NCI-H1436 (cell line): ENCODE data around the gene MCF2L.
"Not testable (repeated sequence)": the region's sequence is repeated elsewhere in the genome, so short reads cannot be mapped to it uniquely, and the experiment has no call there.

Source experiments
- DNase-seq: peaks from one replicate; lab custom pipeline; 2025; lab: John Stamatoyannopoulos, UW

The MCF2L gene

DNA sequence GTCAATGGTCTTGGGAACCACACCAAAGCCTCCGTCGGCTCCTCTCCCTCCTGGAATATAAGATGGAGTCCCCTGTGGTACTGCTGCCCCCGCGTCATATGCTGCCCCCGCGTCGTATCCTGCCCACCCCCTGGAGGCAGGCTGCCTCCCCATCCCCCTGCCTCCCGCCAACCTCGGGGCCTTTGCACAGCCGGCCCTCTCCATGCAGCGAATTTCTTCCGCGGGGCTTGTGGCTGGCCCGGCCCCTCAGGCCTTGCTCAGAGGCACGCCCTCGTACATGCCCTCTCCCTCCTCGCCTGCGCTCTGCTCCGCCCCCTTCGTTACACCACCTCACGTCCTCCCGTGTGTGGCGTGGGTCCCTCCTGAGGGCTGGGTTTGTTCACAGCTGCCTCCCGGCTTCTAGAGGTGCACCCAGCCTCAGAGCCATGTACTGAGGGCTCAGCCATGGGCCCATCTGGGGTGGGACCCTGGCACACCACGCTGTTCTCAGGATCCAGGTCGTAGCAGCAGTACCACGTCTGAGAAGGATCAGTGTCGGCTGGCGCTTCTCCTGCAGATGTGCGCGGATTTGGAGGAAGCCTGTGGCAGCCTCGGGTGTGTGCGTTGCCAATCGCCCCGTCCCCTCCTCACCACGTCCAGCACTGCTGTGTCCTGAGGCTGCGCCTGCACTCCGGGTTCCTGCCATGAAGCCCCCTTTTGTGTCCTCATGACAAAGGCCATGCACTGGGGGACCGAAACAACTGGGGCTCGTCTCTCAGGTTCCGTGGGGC lies 47.7 kb downstream of the MCF2L start:
- DNase-seq, result no peak

- DNase-seq, result no peak
Measured at GRCh38 chr13:113017506-113018215, 48.6 kb downstream of the MCF2L start.

GRCh38 chr13:113018676-113019465 lies 49.9 kb downstream of the MCF2L start:
- DNase-seq, result no peak

GRCh38 chr13:113020323-113021080 lies 51.5 kb downstream of the MCF2L start:
- DNase-seq, result no peak

GRCh38 chr13:113021391-113021790 lies 52.4 kb downstream of the MCF2L start:
- DNase-seq, result no peak

- DNase-seq, result no peak
Measured at GRCh38 chr13:113021811-113022210, 52.8 kb downstream of the MCF2L start.

- DNase-seq, result no peak
Measured at GRCh38 chr13:113022391-113022744, 53.4 kb downstream of the MCF2L start.

DNA sequence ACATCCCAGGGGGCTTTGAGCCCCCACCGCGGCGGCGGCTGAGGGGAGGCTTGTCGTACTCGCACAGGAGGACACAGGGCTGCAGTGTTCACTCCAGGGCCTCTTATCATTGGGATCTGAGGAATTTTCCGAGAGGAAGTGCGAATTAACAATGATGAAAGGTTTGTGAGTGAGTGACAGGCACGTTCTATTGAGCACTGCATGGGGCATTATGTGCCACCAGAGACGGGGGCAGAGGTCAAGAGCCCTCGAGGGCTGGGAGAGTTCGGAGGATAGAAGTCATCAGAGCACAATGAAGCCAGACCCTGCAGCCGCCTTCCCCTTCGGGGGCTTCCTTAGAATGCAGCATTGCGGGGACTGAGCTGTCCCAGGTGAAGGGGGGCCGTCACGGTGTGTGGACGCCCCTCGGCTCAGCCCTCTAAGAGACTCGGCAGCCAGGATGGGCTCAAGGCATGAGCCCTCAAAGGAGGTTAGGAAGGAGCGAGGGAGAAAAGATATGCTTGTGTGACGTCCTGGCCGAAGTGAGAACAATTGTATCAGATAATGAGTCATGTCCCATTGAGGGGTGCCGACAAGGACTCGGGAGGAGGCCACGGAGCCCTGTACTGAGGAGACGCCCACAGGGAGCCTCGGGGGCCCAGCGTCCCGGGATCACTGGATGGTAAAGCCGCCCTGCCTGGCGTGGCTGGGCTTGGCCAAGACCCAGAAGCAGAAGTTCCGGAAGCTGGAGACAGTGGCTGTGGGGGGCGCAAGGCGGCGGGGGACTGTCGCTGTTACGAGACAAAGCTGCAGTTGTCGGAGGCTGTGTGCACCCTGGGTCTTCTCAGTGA lies 53.9 kb downstream of the MCF2L start:
- DNase-seq, result no peak

DNA sequence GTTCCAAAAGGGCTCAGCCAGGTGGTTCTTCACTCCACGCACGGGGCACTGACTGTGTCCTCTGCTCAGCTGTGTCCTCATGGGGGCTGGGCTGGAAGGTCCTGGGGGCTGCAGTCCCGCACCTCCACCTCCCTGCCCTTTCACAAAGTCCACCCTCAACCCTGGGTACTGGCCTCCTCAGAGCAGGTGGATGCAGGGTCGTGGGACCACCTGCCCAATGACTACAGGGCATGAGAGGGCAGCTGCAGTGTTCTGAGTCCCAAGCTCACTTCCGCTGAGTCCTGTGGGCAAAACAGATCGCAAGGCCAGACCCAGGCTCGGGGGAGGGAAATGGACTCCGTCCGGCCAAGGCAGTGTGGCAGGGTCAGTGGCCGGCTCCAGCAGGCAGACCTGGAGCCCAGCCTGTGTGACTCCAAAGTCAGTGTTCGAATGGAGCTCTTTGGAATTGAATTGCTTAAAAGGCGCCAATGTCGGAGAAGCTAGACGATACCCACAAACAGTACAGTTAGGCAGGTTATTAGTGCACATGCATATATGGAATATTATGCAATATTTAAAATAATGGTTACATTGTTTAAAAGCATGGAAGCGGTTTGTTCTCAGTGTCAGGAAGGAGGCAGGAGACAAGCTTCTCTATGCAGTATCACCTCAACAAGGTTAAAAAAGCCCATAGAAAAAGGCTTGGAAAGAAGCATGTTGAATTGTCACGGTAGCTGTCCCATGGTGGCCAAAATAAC lies 54.8 kb downstream of the MCF2L start:
- no peak for DNase-seq

- no peak for DNase-seq
Measured at GRCh38 chr13:113024466-113024865, 55.5 kb downstream of the MCF2L start.

- no peak for DNase-seq
Measured at GRCh38 chr13:113026391-113026910, 57.4 kb downstream of the MCF2L start.

- DNase-seq, result no peak
Measured at GRCh38 chr13:113027095-113027494, 58.1 kb downstream of the MCF2L start.

DNA sequence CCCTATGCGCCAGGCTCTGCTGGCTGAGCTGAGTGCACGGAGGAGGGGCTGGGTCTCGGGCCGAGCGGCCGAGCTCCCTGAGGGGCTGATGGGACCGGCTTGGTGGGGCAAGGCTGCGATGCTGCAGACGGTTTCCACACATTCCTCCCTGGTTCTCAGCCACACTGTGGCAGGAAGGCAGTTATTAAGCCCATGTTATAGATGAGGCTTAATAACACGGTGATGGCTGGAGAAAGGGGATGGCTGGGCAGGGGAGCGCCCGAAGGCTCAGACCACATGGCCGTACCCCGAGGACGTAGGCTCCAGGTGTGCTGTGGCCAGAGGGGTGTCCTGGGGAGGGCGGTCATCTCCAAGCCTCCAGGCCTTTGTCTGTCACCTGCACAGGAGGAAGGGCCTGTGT lies 58.6 kb downstream of the MCF2L start:
- no peak for DNase-seq

DNA sequence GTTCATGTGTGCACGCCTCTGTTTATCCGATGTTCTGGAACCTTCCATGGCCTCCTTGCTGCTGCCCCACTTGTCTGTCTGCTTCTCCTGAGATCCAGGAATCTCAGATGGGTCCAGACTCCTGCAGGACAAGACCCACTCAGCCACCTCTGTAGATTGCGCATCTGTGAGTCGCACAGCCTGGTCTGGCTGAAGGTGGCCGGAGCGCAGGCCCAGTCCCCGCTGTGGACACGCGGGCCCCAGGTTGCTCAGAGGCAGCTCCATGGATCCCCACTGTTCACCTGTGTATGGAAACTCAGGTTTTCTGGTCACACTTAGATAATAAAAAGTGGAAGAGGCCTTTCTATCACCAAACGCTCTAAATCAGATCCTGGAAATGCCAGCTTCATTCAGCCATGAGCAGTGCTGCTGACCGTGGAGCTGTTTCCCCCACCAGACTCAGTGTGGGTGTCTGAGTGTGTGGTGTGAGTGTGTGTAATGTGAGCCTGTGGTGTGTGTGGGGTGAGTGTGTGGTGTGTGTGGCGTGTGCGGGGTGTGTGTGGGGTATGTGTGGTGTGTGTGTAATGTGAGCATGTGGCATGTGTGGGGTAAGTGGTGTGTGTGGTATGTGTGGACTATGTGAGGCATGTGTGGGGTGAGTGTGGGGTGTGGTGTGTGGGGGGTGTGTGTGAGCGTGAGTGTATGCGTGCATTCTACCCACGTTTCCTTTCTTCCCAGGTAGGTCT lies 59.5 kb downstream of the MCF2L start:
- DNase-seq, result no peak

DNA sequence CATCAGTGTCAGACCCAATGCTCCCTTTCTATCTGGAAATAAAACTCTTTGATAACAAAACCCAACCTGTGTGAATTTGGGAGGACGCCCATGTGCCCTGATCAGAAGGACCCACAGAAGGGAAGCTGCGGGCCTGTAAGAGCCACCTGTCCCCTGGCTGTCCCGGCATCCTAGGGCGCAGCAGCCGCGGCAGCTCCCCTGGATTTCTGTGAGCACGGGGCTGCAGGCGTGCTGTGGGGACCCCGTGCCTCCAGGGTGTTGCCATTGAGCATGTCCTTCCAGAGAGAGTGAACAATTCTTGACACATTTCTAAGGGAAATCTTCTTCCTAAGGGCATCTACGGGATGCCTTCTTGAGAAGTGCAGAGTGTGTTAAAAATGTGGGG lies 60.0 kb downstream of the MCF2L start:
- DNase-seq, result no peak

GRCh38 chr13:113029487-113030258 lies 60.7 kb downstream of the MCF2L start:
- DNase-seq, result peak; percentile 15

GRCh38 chr13:113030259-113030640 lies 61.2 kb downstream of the MCF2L start:
- DNase-seq, result not testable (repeated sequence)

DNA sequence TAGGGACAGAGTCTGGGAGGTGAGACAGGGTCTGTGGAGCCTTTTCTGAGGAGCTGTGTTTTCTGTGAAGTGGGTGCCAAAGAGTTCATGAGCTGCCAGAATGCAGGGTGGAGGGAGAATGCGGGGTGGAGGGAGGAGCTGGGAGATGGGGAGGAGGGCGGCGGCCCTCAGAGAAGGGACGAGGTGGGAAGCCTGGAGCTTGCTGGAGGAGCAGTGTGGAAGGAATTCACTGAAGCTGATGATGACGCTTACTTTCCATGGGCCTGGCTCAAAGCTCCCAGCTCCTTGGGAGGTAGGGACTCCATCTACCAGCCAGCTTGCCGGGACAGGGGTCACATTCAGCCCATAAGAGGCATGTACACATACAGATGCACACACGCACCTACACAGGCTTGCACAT lies 62.5 kb downstream of the MCF2L start:
- no peak for DNase-seq

GRCh38 chr13:113032291-113032690 lies 63.3 kb downstream of the MCF2L start:
- no peak for DNase-seq
